ENCODE results near the gene POU2F3. TPM values are rescaled to one million over a fixed set of nuclear protein-coding genes. Genes with fewer than 3 reads are reported as not detected.

The POU2F3 gene
- total RNA-seq, 4 donors from 2014 or later: 0.27 to 0.46 TPM; not detected in 2

- Histone ChIP-seq H3K36me3 (no peaks in the 10 kb centered on the region), H3K4me3 (no peak overlapping the region), H3K4me1 (peaks cover 0 to 7% (median 0%) of the 10 kb centered on the region in 3 donors), H3K9me3 (no peaks in the 10 kb centered on the region), H3K27ac (no peak overlapping the region), H3K27me3 (no peaks in the 10 kb centered on the region)
- ATAC-seq: no peak
- 90% methylated on average over 2 of the region's 2 CpGs; no CpG with 5 or more reads in 1 of the 2 donors for WGBS, 2 donors (ENCODE audit: low coverage in 1 of 2)
- TF ChIP-seq POLR2AphosphoS5 (IDR thresholded peaks at IDR 0.05) (no peak), EP300 (IDR thresholded peaks at IDR 0.05) (no peak), POLR2A (IDR thresholded peaks at IDR 0.05) (no peak), CTCF (IDR thresholded peaks at IDR 0.05) (no peak)
Observed at GRCh38 chr11:120283124-120283523, 43.2 kb downstream of the POU2F3 start.

- H3K36me3 ChIP-seq: no peaks in the 10 kb centered on the region
- TF ChIP-seq CTCF (IDR thresholded peaks at IDR 0.05) (no peak), POLR2A (IDR thresholded peaks at IDR 0.05) (no peak), POLR2AphosphoS5 (IDR thresholded peaks at IDR 0.05) (no peak), EP300 (IDR thresholded peaks at IDR 0.05) (no peak)
- H3K4me3 ChIP-seq: no peak overlapping the region
- 82 to 83% methylated on average over 1 of the region's 6 CpGs for WGBS, 2 donors (ENCODE audit: low coverage in 1 of 2)
- ATAC-seq: no peak
- peaks cover 0 to 7% (median 0%) of the 10 kb centered on the region in 3 donors for H3K4me1 ChIP-seq
- no peaks in the 10 kb centered on the region for H3K27me3 ChIP-seq
- H3K27ac ChIP-seq: no peak overlapping the region
- H3K9me3 ChIP-seq: no peaks in the 10 kb centered on the region
Observed at GRCh38 chr11:120284272-120284671, 44.3 kb downstream of the POU2F3 start.

GRCh38 chr11:120285256-120285655, 45.3 kb downstream of the POU2F3 start:
- Histone ChIP-seq H3K27ac (no peak overlapping the region), H3K9me3 (no peaks in the 10 kb centered on the region), H3K4me3 (no peak overlapping the region), H3K4me1 (peaks cover 0 to 7% (median 0%) of the 10 kb centered on the region in 3 donors), H3K27me3 (no peaks in the 10 kb centered on the region), H3K36me3 (no peaks in the 10 kb centered on the region)
- 75 to 81% methylated on average over 3 to 4 of the region's 4 CpGs for WGBS, 2 donors (ENCODE audit: low coverage in 1 of 2)
- ATAC-seq: no peak
- no peak for TF ChIP-seq POLR2AphosphoS5 (IDR thresholded peaks at IDR 0.05)
- TF ChIP-seq CTCF (IDR thresholded peaks at IDR 0.05): no peak
- TF ChIP-seq EP300 (IDR thresholded peaks at IDR 0.05): no peak
- TF ChIP-seq POLR2A (IDR thresholded peaks at IDR 0.05): no peak

- TF ChIP-seq EP300 (IDR thresholded peaks at IDR 0.05): no peak
- TF ChIP-seq CTCF (IDR thresholded peaks at IDR 0.05): no peak
- no peak for TF ChIP-seq POLR2A (IDR thresholded peaks at IDR 0.05)
- TF ChIP-seq POLR2AphosphoS5 (IDR thresholded peaks at IDR 0.05): no peak
- H3K36me3 ChIP-seq: no peaks in the 10 kb centered on the region
- peaks cover 19% of the 10 kb centered on the region for H3K27me3 ChIP-seq
- WGBS, 2 donors (ENCODE audit: low coverage in 1 of 2): 91 to 94% methylated on average over 2 of the region's 2 CpGs
- H3K4me3 ChIP-seq: no peak overlapping the region
- H3K27ac ChIP-seq: no peak overlapping the region
- ATAC-seq: no peak
- no peaks in the 10 kb centered on the region for H3K9me3 ChIP-seq
- no peaks in the 10 kb centered on the region for H3K4me1 ChIP-seq
Observed at GRCh38 chr11:120288021-120288420, 48.1 kb downstream of the POU2F3 start.

GRCh38 chr11:120289426-120289825, 49.5 kb downstream of the POU2F3 start:
- no peak for ATAC-seq
- Histone ChIP-seq H3K27me3 (peaks cover 33% of the 10 kb centered on the region), H3K4me3 (no peak overlapping the region), H3K9me3 (no peaks in the 10 kb centered on the region), H3K36me3 (no peaks in the 10 kb centered on the region), H3K27ac (no peak overlapping the region), H3K4me1 (no peaks in the 10 kb centered on the region)
- no peak for TF ChIP-seq CTCF (IDR thresholded peaks at IDR 0.05)
- no peak for TF ChIP-seq POLR2AphosphoS5 (IDR thresholded peaks at IDR 0.05)
- TF ChIP-seq EP300 (IDR thresholded peaks at IDR 0.05): no peak
- TF ChIP-seq POLR2A (IDR thresholded peaks at IDR 0.05): no peak
- WGBS, 2 donors (ENCODE audit: low coverage in 1 of 2): 58 to 77% methylated on average over 6 to 9 of the region's 9 CpGs
